Measurements from ENCODE around the gene TEF.

The TEF gene, protein sequence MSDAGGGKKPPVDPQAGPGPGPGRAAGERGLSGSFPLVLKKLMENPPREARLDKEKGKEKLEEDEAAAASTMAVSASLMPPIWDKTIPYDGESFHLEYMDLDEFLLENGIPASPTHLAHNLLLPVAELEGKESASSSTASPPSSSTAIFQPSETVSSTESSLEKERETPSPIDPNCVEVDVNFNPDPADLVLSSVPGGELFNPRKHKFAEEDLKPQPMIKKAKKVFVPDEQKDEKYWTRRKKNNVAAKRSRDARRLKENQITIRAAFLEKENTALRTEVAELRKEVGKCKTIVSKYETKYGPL

DNA sequence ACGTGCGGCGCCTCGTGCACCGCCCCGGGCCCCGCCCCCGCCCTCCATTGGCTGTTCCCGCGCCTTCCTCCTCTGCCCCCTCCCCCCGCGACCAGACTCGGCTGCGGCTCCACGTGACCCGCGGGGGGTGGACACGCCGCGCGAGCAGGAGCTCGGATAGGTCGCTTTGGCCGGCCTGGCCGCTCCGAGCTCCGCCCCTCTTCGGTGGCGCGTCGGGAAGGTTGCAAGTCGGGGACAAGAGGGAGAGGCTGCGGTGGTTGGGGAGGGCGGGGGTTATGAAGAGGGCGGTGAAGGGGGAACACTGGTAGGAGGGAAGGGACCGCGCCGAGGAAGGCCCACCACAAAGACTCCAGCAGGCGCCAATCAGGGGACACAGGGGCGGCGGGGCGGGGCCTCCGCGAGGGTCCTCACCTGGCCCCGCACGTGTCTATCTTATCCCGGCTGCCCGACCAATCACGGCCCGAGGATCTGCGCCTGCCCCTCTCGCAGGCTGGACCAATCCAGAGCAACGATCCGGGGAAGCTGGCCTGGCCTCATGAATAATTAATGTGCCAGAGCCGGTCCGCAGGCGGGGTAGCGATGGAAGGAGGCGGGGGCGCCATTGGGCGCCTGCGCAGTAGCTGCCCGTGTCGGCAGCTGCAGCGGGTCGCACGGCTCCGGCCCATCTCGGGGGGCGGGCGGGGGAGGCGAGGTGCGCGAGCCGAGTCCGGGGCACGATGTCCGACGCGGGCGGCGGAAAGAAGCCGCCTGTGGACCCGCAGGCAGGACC is at the start of gene TEF:
TEF (plus strand) TSS at position 614 of the 769 bp plus-strand sequence; CDS start at position 717, 103 bp downstream.
- peak; percentile 96 for DNase-seq

DNA sequence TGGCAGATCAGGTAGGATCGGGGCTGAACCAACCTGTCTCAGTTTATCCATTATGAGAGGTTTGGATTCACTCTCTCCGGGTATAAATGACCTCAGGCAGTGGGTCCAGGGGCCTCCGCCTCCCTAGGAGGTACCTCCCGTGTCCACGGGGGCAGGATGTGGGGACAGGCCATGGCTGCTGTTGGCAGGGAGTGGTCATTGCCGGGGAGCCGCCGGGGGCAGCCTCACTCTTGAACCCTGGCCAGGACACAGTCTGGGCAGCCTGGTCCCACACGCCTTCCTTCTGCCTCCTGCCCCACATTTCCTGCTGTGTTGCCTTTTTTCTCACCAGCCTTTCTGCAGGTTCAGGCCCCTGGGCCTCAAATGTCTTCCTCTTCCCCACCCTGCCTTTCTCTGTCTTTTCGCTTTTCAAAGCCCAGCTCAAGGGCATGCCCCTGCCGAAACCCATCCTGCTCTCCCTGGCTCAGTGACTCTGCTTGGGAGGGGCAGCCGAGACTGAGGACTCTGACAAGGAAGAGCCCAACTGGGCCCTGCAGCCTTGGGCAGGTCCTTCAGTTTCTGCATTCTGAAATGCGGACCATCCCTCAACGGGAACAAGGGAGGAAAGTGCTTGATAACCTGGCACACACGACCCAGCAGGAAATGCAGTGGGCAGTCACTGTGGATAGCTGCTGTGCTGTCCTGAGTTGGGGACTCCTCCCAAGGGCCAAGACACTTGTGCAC is 49.4 kb upstream of the TEF start:
- no peak for DNase-seq

DNA sequence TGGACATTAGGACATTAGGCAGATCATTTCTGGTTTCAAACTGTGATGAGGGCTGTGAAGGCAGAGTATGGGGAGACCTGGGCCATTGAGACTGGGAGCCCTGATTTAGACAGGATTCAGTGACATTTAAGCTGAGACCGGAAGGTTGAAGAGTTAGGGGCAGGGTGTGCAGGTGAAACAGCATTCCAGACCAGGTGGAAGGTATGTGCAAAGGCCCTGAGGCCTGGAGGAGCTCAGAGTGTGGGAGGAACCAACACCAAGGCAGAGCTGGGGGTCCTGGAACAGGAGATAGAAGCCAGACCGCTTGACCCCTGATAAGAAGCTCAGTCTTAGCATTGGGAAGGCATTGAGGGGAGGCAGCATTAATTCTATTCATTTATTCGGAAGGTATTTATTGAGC is 47.9 kb upstream of the TEF start:
- DNase-seq = no peak

DNA sequence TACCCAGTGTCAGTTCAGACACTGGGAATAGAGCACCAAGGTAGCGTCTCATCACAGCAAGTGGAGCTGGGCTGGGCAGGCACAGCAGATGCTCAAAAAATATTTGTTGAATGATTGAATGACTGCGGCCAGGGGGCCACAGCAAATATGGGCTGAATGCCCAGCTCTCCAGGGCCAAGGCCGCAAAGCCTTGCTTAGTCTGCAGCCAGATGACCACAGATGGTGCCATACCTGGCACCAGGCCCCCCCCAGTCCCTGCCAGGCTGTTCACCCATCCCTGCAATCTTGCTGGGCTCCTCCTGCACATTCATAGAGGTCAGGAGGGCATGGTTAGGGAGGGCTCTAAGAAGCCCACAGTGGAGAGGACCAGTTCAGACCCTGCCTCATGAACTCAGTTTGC is 47.5 kb upstream of the TEF start:
- DNase-seq = no peak

DNA sequence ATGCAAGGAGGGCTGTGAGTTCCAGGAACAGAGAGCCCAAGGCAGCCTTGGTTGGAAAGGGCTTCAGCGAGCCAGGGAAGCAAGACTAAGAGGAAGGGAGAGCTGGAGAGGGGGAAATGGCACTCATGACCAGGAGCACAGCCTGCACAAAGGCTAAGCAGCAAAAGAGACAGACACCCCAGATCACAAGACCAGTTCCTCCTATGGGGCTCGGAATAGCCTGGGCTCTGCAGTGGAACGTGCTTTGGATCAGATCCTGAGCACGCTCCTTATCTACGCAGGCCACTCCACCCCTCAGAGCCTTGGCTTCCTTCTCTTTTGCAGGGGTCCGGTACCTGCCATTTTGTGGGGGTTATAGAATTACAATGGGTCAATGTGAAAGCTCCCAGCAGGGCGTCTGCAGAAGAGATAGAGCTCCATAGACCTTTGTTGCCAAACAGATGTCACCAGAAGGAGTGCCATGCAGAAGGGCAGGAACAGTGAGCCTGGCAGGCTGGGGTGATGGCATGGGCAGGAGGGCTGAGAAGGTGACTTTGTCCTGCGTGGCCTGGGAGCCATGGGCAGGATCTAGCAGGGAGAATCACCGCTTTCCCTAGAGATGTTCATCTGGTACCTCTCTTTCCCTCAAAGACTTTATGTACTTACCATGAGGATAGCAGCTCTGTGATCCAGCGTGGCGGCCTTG is 46.6 kb upstream of the TEF start:
- no peak for DNase-seq

DNA sequence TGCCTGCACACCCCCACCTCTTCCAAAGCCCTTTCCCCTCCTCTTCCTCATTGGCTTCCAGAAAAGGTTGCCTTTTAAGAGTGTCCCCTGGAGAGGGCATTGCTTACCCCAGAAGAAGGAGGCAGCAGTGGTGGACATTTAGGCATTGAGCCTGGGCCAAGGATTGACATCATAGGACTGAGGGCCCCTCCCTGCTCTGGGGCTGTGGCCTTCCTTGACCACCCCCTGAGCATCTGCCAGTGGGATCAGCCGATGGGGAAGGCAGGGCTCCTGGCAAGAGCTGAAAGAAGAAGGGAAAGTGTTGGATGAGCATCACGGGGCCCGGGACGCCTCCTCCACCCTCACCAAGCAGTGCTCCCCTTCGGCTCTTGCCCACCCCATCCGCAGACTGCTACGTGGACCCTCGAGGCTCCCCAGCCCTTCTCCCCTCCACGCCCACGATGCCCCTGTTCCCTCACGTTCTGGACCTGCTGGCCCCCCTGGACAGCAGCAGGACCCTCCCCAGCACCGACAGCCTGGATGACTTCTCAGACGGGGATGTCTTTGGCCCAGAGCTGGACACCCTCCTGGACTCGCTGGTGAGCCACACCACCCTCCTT is 43.0 kb upstream of the TEF start:
- no peak for DNase-seq

DNA sequence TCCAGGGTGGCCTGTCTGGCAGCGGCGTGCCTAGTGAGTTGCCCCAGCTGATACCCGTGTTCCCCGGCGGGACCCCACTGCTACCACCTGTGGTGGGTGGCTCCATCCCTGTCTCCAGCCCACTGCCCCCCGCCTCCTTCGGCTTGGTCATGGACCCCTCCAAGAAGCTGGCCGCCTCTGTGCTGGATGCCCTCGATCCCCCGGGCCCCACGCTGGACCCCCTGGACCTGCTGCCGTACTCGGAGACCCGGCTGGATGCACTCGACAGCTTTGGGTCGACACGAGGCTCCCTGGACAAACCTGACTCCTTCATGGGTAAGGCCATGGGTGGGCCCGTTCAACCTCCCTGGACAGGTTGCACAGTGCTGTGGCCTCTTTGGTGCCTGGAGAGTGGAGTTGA is 41.9 kb upstream of the TEF start:
- no peak for DNase-seq

DNA sequence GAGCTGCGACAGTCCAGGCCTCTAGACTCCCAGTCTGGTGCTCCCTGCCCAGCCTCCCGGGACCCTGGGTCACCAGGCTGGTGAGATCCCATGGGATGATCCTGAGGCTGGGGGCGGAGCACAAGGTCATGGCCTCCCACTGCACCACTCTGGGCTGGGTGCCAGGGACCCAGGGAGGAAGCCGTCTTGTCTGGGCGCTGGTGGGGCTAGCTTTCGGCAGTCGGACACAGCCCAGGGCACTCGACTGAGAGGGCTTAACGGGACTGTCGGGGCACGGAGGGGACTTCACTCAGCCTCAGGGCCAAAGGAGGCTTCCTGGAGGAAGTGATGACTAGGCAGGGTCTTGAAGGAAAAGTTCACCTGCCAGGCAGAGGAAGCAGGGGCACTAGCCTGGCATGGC is 41.4 kb upstream of the TEF start:
- no peak for DNase-seq

DNA sequence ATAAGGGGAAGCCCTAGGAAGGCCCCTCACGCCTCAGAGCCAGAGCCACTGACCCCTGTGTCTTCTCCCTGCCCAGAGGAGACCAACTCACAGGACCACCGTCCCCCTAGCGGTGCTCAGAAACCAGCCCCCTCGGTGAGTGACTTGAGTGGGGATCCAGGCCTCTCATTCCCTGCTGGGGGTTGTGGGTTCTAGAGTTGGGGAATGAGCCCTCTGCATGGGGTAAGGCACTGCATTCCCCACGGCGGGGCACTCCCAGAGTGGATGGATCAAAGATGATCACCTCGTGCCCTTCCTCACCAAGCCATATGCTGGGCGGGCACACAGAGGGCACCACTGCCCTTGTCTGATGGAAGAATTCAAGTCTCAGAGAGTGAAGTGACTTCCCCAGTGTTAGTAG is 40.7 kb upstream of the TEF start:
- no peak for DNase-seq

DNA sequence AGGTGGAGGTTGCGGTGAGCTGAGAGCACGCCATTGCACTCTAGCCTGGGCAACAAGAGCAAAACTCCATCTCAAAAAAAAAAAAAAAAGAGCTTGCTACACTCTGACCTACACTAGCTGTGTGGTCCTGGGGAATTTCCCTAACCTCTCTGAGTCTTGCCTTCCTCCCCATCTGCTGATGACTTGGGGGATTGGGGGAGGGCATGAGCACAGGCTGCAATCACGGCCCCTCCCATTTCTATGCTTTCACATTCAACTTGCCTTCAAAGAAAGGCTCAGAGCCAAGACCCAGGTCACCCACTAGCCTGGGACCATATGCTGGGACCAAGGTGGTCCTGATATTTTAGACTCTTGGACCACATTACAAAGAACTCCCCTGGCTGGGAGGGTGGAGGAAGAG is 39.8 kb upstream of the TEF start:
- DNase-seq = no peak

DNA sequence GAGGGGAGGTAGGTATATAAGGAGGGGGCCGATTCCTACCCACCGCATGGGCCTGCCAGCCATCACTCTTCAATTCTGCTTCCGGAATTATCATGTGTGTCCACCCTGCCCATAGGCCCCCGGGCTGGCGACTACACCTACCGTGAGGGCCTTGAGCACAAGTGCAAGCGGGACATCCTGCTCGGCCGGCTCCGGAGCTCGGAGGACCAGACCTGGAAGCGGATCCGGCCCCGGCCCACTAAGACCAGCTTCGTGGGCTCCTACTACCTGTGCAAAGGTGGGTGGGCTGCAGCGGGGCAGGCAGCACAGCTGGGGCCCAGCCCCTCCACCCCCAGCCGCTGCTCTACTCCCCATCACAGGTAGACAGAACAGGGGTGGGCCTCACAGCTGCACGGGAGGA is 38.4 kb upstream of the TEF start:
- no peak for DNase-seq

DNA sequence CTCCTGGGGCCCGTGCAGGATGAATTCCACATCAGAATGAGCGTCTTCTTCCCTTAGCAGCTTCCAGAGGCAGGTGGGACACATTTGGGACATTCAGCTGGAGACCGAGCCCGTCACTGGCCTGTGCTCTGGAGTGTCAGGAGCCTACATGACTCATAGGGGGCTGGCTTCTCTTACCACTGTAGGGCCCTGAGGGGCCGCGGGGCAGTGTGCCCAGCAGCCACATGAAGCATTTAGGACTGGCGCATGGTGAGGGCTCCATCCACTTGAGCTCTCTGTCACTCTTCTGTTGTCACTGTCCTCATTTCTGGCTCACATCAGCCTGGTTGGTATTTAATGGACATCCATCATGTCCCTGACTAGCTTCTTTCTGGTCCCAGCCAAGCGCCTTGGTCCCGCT is 38.0 kb upstream of the TEF start:
- no peak for DNase-seq

DNA sequence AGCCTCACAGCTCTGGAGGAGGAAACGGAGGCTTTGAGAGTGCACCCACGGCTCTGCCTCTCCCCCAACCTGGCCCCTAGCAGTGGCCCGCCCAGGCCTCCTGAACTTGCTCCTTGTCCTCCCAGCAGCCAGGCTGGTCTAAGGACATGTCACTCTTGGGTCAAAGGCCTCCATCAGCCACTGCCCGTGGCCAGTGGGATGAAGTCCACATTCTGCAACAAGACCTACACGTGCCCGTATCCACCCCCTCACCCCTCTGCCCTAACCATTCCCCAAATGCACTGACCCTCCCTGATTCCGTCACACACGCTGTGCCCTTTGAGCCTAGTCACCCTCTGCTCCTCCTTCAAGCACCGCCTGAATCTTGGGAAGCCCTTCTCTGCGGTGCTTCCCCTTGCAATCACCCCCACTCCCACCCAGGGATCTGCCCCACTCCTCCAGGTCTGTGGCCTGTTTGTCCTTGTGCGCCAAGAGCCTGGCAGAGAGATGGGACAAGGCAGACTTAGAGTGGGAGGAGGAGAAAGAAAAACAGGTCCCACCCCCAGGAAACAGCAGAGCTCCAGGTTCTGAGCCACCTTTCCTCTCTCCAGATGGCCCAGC is 37.5 kb upstream of the TEF start:
- DNase-seq = no peak

DNA sequence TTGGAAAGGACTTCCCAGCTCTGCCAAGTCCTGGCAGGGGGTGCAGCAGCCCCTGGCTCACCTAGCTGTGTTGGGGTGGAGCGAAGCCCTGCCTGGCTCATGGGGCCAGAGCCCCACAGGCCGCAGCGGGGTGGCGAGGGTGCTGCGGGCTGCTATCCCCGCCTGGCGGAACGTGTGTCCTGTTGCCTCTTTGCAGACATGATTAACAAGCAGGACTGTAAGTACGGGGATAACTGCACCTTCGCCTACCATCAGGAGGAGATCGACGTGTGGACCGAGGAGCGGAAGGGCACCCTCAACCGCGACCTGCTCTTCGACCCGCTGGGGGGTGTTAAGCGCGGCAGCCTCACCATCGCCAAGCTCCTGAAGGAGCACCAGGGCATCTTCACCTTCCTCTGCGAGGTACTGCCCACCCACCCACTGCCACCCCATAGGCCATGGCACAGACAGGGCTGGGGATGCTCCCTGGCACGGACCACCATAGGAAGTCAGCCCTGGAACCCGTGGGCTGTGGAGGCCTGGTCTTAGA is 35.9 kb upstream of the TEF start:
- no peak for DNase-seq

DNA sequence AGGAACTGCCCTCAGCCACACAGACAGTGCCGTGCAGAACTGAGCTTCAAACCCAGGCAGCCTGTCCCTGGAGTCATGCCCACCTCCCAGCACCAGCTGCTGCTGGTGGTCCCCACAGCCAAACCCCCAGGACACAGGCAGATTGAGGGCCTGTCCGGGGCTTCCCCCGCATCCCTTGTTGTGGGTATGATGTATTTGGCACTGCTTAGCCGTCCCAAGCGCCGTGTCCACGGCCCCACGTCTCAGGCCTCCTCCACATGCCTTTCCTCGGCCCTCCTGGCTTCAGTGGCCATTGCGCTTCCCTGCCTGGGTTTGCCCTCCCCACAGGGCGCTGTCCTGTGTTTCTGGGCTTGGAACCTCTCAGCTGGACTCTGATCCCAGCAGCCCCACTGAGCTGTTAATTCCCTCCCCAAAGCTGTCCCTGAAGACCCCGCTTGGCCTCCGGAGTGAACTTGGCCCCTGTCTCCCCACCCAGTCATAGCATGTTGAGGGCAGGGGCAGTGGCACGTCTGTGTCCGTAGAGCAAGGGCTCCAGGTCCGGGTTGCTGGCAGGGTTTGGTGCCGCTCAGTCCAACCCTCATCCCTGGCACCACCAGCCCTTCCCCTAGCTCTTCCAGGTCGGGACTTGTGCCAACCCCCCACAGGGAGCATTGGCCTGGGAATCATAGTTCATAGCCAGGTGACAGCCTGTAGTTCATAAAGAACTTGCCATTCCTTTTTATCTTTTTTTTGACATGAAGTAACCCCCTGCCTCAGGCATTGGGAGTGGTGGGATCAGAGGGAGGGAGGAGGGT is 34.5 kb upstream of the TEF start:
- DNase-seq = no peak

DNA sequence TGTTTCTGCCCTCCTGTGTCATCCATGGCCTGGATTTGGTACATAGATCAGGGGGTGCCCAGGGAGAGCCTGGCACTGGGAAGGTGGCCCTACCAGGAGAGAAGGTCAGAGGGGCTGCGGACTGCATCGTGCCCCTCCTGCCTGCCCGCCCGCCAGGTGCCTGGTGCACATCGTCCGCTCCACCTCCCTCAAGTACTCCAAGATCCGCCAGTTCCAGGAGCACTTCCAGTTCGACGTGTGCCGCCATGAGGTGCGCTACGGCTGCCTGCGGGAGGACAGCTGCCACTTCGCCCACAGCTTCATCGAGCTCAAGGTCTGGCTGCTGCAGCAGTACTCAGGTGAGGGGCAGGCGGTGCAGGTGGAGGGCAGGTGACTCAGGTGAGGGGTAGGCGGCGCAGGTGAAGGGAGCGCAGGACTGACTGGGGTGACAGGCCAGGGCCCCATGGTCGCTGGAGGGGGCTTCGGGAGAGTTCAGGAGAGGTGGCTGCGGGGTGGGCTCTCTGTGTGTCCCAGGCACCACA is 32.7 kb upstream of the TEF start:
- no peak for DNase-seq

DNA sequence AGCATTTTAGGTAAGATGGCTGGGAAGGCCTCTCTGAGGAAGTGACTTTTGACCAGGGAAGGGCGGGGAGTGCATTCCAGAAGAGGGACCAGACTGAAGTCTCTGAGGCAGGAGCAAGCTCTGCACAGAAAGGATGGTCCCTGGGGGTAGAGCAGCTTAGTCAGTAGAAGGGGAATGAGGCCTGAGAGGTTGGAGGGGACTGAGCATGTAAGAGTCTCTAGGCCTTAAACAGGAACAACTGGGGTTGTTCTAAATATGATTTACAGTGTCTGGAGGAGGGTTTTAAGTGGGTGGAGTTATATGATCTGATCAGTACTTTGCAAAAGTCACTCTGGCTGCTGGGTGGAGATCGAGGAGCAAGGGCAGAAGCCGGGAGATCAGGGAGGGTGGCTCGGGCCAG is 31.7 kb upstream of the TEF start:
- DNase-seq = no peak

DNA sequence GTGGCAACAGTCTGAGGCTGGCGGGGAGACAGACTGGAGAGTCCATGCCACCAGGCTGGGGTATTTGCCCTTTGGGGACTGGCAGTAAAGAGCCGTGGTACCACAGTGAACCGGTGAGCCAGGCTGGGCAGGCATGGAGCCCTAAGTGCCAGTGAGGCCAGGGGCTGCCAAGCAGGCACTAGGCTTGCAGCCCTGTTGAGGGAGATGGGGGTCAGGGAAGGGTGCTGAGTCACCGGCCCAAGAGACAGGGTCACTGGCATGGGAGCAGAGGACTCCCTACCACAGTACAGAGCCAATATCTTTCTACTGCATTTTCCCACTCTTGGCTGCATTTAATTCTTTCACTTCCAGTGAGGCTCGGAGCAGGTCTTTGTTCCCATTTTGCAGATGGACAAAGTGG is 30.7 kb upstream of the TEF start:
- DNase-seq = no peak

DNA sequence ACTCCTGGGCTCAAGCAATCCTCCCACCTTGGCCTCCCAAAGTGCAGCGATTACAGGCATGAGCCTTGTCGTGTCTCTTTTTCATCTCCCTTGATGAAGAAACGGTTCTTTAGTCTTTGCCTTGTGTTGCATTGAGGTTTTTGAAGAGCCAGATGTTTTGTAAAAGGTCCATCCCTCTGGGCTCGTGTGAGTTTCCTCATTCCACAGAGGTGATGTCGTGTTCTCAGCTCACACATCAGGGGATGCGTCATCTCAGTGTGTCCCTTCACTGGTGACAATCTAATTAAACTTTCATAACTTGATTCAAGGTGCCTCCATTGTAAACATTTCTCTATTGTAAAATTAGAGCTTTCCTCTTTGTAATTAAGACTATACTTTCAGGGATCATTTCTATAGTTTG is 29.7 kb upstream of the TEF start:
- DNase-seq = no peak

DNA sequence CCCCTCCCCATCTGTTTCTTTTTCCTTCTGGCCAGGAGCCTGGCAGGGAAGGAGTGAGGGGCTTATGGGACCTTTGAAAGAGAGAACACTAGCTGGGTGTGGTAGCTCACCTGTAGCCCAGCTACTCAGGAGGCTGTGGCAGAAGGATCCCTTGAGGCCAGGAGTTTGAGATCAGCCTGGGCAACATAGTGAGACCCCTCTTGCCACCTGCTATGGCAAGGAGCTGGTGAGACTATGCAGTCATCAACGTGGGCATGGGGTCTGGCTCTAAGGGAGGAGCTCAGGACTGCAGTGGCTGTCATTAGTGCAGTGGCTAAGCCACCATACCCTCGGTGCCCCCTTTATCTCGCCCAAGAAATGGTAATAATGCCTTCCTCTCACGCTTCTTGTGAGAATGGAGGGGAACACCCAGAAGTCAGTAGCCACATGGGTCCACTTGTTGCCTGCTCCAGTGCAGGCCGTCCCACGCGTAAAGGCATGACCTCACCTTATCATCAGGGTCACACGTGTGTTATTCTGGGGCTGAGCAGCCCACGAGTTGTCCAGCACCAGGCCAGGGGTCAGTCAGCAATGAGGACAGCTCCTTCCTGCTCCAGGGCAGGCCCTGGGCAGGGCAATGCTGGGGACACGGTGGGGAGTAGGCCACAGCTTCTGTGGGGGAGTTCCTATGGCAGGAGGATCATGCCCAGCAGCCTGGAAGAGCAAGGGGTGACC is 27.7 kb upstream of the TEF start:
- DNase-seq = no peak

DNA sequence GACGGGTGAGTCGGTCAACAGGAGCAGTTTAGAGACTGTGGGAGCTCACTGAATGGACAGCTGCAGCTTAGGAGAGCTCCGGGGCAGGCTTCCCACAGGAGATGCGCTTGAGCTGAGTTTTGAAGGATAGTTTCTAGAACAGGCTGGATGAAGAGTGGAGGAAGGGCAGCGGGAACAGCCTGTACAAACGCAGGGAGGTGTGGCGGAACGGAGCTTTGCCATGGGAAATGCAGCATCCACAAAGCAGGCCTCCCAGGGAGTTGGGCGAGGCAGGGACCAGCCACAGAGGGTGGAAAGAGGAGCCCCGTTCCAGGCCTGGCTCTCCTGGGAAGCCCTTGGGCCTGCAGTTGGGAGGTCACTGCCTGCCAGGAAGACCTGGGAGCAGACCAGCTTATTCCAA is 26.8 kb upstream of the TEF start:
- DNase-seq = no peak
